ENCODE results near the gene DNAH2. TPM values are rescaled to one million over a fixed set of nuclear protein-coding genes. Genes with fewer than 3 reads are reported as not detected.

The DNAH2 gene
- total RNA-seq, 1 experiment from 2014 or later: 2.0 TPM

- ChIA-PET POLR2A (interaction anchor here (0.7 kb wide), 1 partner anchor 26 kb away, joined by 3 read pairs; the partner anchor contains the start of gene NAA38), RAD21 (ENCODE audit: low non-redundant PET in 1 of 2, low total read pairs in 2 of 2, uncharacterized antibody in 2 of 2, unreplicated experiment in 2 of 2) (no interaction called here), CTCF (no interaction called here)
- H3K36me3 ChIP-seq (ENCODE audit: control insufficient read depth in 1 of 2, insufficient read depth in 2 of 2, low read length in 2 of 2): no peaks in the 10 kb centered on the region
- no peak overlapping the region for H3K4me3 ChIP-seq (replicated peaks in 1 of 2; ENCODE audit: low read depth in 1 of 2, low read length in 2 of 2)
- no peak overlapping the region for H3K4me2 ChIP-seq (ENCODE audit: low read length)
- ATAC-seq (no peak), DNase-seq (ENCODE audit: low read depth, low spot score) (no peak)
- no peak overlapping the region for H3K9ac ChIP-seq (ENCODE audit: low read length)
- H3K4me1 ChIP-seq (ENCODE audit: control insufficient read depth in 1 of 2, insufficient read depth in 2 of 2, low read length in 2 of 2): peaks cover 7 to 31% of the 10 kb centered on the region in 2 experiments; a peak in 3 of 4 replicates
- H3K9me3 ChIP-seq (ENCODE audit: control insufficient read depth in 1 of 2, insufficient read depth in 1 of 2, low read depth in 1 of 2, low read length in 2 of 2): no peaks in the 10 kb centered on the region
- no TSS peak for BruUV-seq (replicated peaks)
- no peak overlapping the region for H3K27ac ChIP-seq (ENCODE audit: low read depth, low read length)
- H2AFZ ChIP-seq (ENCODE audit: low read depth, low read length, poor library complexity, severe bottlenecking): no peak overlapping the region
- no peak for TF ChIP-seq ZBTB33 (IDR thresholded peaks at IDR 0.05; ENCODE audit: extremely low read depth, insufficient replicate concordance, low read length)
- TF ChIP-seq ZNF274 (IDR thresholded peaks at IDR 0.05; ENCODE audit: low read depth, low read length): no peak
- TF ChIP-seq ELF1 (IDR thresholded peaks at IDR 0.05; ENCODE audit: borderline replicate concordance, low read depth): no peak
- no peak for TF ChIP-seq SP1 (IDR thresholded peaks at IDR 0.05; ENCODE audit: low read depth)
- H3K9me2 ChIP-seq (ENCODE audit: insufficient read depth): no peaks in the 10 kb centered on the region
- intact Hi-C loops (cut with micrococcal nuclease): no loop called here
- no peaks in the 10 kb centered on the region for H3K79me2 ChIP-seq (ENCODE audit: insufficient read depth, low read length)
- no peaks in the 10 kb centered on the region for H4K20me1 ChIP-seq (ENCODE audit: insufficient read depth)
- H3K27me3 ChIP-seq (ENCODE audit: insufficient read depth, low read length): no peaks in the 10 kb centered on the region
These were observed 113.7 kb downstream of the DNAH2 start for GRCh38 chr17:7831233-7831632.

DNA sequence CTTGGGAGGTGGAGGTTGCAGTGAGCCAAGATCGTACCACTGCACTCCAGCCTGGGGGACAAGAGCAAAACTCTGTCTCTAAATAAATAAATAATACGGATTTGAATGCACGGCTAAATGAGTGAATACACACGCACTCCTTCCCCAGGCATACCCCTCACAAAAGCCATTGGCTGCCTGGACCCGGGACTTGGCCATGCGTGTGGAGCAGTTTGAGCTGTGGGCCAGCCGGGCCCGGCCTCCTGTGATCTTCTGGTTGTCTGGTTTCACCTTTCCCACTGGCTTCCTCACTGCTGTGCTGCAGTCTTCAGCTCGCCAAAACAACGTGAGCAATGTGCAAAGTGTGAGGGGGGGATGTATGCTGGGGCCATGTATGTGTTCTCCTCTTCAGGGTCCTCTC lies 114.9 kb downstream of the DNAH2 start:
- intact Hi-C loops (cut with micrococcal nuclease): no loop called here
- Histone ChIP-seq H3K4me2 (ENCODE audit: low read length) (no peak overlapping the region), H3K9me3 (ENCODE audit: control insufficient read depth in 1 of 2, insufficient read depth in 1 of 2, low read depth in 1 of 2, low read length in 2 of 2) (no peaks in the 10 kb centered on the region), H3K36me3 (ENCODE audit: control insufficient read depth in 1 of 2, insufficient read depth in 2 of 2, low read length in 2 of 2) (no peaks in the 10 kb centered on the region), H2AFZ (ENCODE audit: low read depth, low read length, poor library complexity, severe bottlenecking) (no peak overlapping the region), H3K27ac (ENCODE audit: low read depth, low read length) (no peak overlapping the region), H3K9me2 (ENCODE audit: insufficient read depth) (no peaks in the 10 kb centered on the region), H3K79me2 (ENCODE audit: insufficient read depth, low read length) (peaks cover 5% of the 10 kb centered on the region; the same call in 1 of the 2 replicates), H3K27me3 (ENCODE audit: insufficient read depth, low read length) (no peaks in the 10 kb centered on the region), H3K4me3 (replicated peaks in 1 of 2; ENCODE audit: low read depth in 1 of 2, low read length in 2 of 2) (no peak overlapping the region), H3K4me1 (ENCODE audit: control insufficient read depth in 1 of 2, insufficient read depth in 2 of 2, low read length in 2 of 2) (peaks cover 9 to 38% of the 10 kb centered on the region in 2 experiments), H3K9ac (ENCODE audit: low read length) (no peak overlapping the region), H4K20me1 (ENCODE audit: insufficient read depth) (no peaks in the 10 kb centered on the region)
- no TSS peak for BruUV-seq (replicated peaks)
- CTCF ChIA-PET: interaction anchor here (1.2 kb wide), 1 partner anchor 8 kb away, joined by 3 read pairs; no protein-coding TSS in a partner anchor
- DNase-seq (ENCODE audit: low read depth, low spot score) (no peak), ATAC-seq (no peak)
- RAD21 ChIA-PET (ENCODE audit: low non-redundant PET in 1 of 2, low total read pairs in 2 of 2, uncharacterized antibody in 2 of 2, unreplicated experiment in 2 of 2): no interaction called here
- POLR2A ChIA-PET: no interaction called here
- TF ChIP-seq SP1 (IDR thresholded peaks at IDR 0.05; ENCODE audit: low read depth): no peak
- no peak for TF ChIP-seq CBX3 (IDR thresholded peaks at IDR 0.05; ENCODE audit: low read depth)
- TF ChIP-seq CTCF (IDR thresholded peaks at IDR 0.05 in 2 of 3, conservative IDR thresholded peaks at IDR 0.05 in 1 of 3; ENCODE audit: borderline replicate concordance in 1 of 3, insufficient read depth in 1 of 3, low read depth in 2 of 3, low read length in 2 of 3): no peak
- no peak for TF ChIP-seq CEBPB (IDR thresholded peaks at IDR 0.05; ENCODE audit: low read depth)
- no peak for TF ChIP-seq YY1 (IDR thresholded peaks at IDR 0.05; ENCODE audit: extremely low read depth, insufficient replicate concordance, low read depth, low read length)
- no peak for TF ChIP-seq ZNF274 (IDR thresholded peaks at IDR 0.05; ENCODE audit: low read depth, low read length)
- TF ChIP-seq FOSL1 (IDR thresholded peaks at IDR 0.05; ENCODE audit: low read depth): no peak
- no peak for TF ChIP-seq EZH2phosphoT487 (IDR thresholded peaks at IDR 0.05; ENCODE audit: borderline replicate concordance)
- no peak for TF ChIP-seq ZBTB33 (IDR thresholded peaks at IDR 0.05; ENCODE audit: extremely low read depth, insufficient replicate concordance, low read length)
